Stimulated activated CD4-positive, alpha-beta T cell treated with anti-CD3 and anti-CD28 coated beads, Interleukin-1b, Interleukin-23, amount 100 ng/mL, for 48 hours (primary cell): ENCODE data around the gene RASSF4.

Source experiments
- DNase-seq: peaks from one replicate; pipeline ENCODE4 v3.0.0-alpha.2; 2020

The RASSF4 gene

GRCh38 chr10:44949127-44949802, 10.3 kb upstream of the RASSF4 start:
- no peak for DNase-seq

GRCh38 chr10:44949915-44950314, 9.7 kb upstream of the RASSF4 start:
- DNase-seq: no peak

GRCh38 chr10:44950326-44951225, 9.0 kb upstream of the RASSF4 start:
- no peak for DNase-seq

GRCh38 chr10:44951576-44952226, 7.9 kb upstream of the RASSF4 start:
- no peak for DNase-seq

GRCh38 chr10:44952779-44953231, 6.8 kb upstream of the RASSF4 start:
- no peak for DNase-seq

GRCh38 chr10:44954042-44954441, 5.6 kb upstream of the RASSF4 start:
- no peak for DNase-seq

- no peak for DNase-seq
Observed at GRCh38 chr10:44954962-44955361, 4.6 kb upstream of the RASSF4 start.

GRCh38 chr10:44955413-44956070, 4.1 kb upstream of the RASSF4 start:
- DNase-seq: no peak

- no peak for DNase-seq
Observed at GRCh38 chr10:44956226-44956625, 3.4 kb upstream of the RASSF4 start.

GRCh38 chr10:44956717-44957706, 2.6 kb upstream of the RASSF4 start:
- no peak for DNase-seq

GRCh38 chr10:44958196-44958897, 1.3 kb upstream of the RASSF4 start:
- DNase-seq: no peak

- DNase-seq: no peak
Observed at GRCh38 chr10:44958898-44959246, 730 bp upstream of the RASSF4 start.

- DNase-seq: no peak
Observed at GRCh38 chr10:44960088-44960460, 472 bp downstream of the RASSF4 start.

- no peak for DNase-seq
Observed at GRCh38 chr10:44960482-44961229, 1.1 kb downstream of the RASSF4 start.

GRCh38 chr10:44961230-44961571, 1.6 kb downstream of the RASSF4 start:
- no peak for DNase-seq

- DNase-seq: no peak
Observed at GRCh38 chr10:44961931-44962750, 2.5 kb downstream of the RASSF4 start.

GRCh38 chr10:44962870-44963738, 3.5 kb downstream of the RASSF4 start:
- DNase-seq: no peak

GRCh38 chr10:44963772-44964633, 4.4 kb downstream of the RASSF4 start:
- no peak for DNase-seq
